ENCODE results near the gene FAM124A.

FAM124A gene

DNA sequence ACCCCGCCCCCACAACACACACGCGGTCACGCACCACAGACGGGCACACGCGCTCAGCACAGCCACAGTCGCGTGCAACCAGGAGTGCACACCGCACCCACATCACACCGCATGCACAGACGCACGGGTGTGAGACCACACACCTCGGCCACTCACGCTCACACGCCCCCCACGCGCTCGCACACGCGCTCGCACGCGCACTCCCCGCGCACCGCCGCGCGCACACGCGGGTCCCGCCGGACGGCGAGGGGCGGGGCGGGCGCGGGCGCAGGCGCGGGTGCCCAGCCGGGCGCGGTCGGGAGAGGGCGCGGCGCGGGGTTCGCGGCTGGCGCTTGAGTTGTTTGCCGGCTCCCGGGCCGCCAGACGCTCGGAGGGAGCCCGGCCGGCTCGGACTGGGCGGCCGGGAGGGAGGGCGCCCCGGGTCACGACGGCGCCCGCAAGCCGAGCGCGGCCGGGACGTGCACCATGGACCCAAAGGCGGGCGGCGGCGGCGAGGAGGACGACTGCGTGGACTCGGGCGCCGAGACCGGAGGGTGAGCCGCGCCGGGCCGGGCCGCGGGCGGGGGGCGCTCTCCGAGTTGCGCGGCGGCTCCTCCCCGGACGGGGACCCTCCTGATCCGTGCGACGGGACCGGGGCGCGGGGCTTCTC lies at the start of gene FAM124A:
TSS of gene FAM124A (plus strand) at position 362 of the 649 bp plus-strand sequence. CDS start at position 466, 104 bp downstream.
- no peak for DNase-seq

- DNase-seq = no peak
Measured at GRCh38 chr13:51175021-51175420, 47.2 kb upstream of the FAM124A start.

DNA sequence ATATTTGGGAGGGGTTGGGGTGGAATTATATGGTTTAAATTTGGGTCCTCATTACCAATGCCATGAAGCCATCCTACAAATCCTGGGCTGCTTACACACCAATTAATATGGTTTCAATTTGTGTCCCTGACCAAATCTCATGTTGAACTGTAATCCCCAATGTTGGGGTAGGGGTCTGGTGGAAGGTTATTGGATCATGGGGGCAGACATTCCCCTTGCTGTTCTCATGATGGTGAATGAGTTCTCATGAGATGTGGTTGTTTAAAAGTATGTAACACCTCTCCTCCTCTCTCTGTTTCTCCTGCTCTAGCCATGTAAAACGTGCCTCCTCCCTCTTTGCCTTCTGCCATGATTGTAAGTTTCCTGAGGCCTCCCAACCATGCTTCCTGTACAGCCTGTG lies 46.6 kb upstream of the FAM124A start:
- DNase-seq = no peak

DNA sequence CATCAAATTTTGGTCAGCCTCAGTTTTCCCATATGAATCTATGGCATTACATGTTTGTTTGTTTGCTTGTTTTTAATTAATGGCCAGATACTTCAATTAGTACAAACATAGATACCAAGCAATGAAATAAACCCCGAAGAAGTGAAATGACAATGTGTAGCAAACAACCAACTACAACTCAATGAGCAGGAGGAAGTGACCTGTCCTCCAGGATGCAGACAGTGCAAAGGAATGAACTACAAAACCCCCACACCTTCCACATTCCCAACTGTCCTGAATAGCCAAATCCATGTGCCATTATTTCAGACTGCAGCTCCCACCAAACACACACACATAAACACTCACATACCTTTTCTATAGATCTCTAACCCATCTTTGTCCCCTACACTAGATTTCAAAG lies 45.0 kb upstream of the FAM124A start:
- no peak for DNase-seq

- no peak for DNase-seq
Measured at GRCh38 chr13:51178456-51179074, 43.6 kb upstream of the FAM124A start.

GRCh38 chr13:51179432-51179971 lies 42.7 kb upstream of the FAM124A start:
- DNase-seq = no peak

DNA sequence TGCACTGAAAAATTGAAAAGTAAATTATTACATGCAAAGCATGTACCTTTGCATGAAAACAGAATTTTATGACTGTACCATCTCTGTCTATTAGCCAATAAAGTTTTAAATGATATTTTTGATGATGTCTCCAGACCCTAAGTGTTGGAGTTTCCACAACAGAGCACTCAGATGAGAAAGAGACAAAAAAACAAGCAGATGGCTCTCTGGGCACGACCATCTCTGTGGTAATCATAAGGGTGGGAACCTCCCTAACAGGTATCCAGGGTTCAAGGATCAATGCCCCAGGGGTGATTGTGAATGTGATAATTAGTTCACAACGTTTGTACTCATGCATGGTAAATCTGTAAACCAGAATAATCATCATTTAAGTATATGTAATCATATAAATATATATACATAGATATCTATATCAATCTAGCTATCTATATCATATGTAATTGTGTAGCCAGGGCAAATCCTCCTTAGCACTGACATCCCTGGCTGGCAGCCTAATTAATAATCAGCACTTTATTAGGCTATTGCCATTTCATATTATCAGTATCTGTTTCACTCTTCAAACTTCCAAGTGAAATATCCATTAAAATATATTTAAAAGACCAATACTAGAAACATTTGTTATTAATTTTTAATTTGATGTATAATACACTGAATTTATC lies 41.2 kb upstream of the FAM124A start:
- DNase-seq = no peak

GRCh38 chr13:51181786-51182383 lies 40.3 kb upstream of the FAM124A start:
- DNase-seq = no peak

- DNase-seq = no peak
Measured at GRCh38 chr13:51191743-51192142, 30.5 kb upstream of the FAM124A start.

GRCh38 chr13:51192348-51192747 lies 29.9 kb upstream of the FAM124A start:
- no peak for DNase-seq

DNA sequence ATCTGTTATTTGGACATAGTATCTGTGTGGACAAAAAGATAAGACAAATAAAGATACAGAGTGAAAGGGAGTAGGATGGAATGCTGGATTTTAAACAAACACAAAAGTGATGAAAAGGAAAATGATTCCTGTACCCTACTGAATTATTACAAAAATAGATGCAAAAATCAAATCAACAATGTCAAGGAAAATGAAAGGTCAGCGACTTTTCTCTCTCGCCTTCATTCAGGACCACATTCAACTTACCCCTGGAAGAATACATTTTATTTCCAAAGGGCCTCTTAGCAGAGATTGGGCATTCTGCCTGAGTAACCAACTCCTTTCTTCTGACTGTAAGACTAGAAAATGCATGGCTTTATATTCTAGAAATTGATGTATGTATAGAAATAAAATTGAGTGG lies 28.8 kb upstream of the FAM124A start:
- no peak for DNase-seq

GRCh38 chr13:51194942-51195341 lies 27.3 kb upstream of the FAM124A start:
- DNase-seq = no peak

- no peak for DNase-seq
Measured at GRCh38 chr13:51201886-51202285, 20.3 kb upstream of the FAM124A start.

- DNase-seq = no peak
Measured at GRCh38 chr13:51202477-51203046, 19.6 kb upstream of the FAM124A start.

DNA sequence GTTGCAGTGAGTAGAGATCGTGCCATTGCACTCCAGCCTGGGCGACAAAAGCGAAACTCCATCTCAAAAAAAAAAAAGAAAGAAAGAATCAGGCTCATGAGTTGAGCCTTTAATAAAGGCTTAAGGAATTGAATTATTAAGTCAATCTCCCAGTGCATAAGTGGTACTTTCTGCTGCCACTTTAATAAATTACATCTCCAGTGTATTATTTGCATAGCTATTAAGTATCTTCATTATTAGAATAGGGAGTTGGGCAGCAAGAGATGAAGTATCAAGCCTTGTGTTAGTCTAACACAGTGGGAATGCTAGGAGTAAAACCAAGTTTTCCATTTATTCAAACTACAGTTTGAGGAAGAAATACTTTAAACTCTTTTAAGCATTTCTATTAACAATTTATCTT lies 15.6 kb upstream of the FAM124A start:
- DNase-seq = no peak

- no peak for DNase-seq
Measured at GRCh38 chr13:51207881-51208280, 14.3 kb upstream of the FAM124A start.

- DNase-seq = no peak
Measured at GRCh38 chr13:51208716-51209115, 13.5 kb upstream of the FAM124A start.

DNA sequence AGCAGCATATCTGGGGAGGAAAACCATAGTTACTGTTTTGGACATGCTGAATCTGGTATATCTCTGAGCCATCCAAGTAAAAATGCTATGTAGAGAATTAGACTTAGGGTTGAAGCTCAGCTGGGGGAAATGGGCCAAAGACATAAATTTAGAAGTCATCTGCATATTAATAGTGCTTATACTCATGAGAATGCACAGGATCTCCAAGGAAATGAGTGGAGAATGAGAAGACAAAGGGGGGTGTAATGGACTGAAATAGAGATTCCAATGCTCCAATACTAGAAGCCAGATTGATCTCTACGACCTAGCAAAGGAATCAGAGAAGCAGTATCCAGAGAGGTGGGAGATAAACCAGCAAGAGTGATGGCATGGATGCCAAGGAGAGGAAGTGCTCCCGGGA lies 10.3 kb upstream of the FAM124A start:
- no peak for DNase-seq

- DNase-seq = no peak
Measured at GRCh38 chr13:51212758-51213157, 9.4 kb upstream of the FAM124A start.

GRCh38 chr13:51213173-51213728 lies 8.9 kb upstream of the FAM124A start:
- DNase-seq = no peak

DNA sequence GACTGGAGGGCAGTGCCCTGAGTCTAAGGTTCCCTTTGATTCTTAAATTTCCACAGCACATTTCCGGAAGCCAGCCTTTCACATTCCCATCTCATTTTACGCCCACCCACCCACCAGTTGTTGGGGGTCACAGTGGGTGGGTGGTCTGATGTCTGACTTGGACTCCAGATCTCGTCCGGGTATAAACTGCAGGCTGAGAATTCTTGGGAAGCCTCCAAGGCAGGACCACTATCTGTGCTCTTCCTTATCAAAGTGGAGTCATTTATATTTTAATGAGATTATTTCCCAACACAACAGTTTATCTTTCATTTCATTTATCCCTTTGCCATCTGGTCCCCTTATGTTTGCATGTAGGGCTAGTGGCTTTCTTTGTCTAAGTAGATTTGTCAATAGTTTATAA lies 3.6 kb upstream of the FAM124A start:
- DNase-seq = no peak

DNA sequence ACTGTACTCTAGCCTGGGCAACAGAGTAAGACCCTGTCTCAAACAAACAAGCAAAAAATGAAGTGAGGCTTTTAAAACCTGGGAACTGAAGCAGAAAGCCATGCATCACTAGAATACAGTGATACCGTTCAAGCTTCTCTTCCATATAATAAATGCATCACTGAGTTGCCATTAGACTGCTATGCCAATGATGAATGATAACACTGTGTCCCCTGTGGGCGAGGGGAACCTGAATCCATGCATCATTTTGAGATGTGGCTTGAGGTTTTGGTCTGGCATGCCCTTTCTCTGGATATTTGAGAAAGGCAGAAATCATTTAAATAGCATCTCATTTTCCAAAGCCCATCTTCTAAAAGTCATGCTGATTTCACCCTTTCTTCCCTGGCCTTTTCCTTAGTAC lies 1.5 kb upstream of the FAM124A start:
- no peak for DNase-seq

DNA sequence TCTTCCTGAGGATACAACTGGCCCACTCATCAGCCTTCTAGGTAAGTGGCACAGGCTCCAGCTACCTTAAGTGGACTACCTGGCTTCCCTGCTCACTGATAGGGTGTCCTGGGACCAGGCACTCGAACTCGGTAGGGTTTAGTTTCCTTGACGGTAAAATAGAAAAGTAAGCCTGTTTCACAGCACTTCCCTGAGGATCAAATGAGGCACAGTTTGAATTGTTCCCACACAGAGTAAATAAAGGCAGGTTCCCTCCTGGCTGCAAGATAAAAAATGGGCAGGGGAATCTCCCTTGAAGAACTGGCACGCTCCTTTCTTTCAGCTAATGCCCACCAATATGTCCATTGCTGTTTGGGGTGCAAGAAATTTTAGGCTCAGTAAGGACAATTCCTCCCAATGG lies 1.1 kb upstream of the FAM124A start:
- DNase-seq = no peak
